NCI-H146 (cell line): ENCODE results near the gene IL1RAPL1.

Source experiments
- DNase-seq: peaks from one replicate; lab custom pipeline; 2025; lab: John Stamatoyannopoulos, UW

The IL1RAPL1 gene

GRCh38 chrX:28586981-28587551, at the start of gene IL1RAPL1:
TSS of gene IL1RAPL1 (plus strand) at chrX:28587446.
- no peak for DNase-seq

DNA sequence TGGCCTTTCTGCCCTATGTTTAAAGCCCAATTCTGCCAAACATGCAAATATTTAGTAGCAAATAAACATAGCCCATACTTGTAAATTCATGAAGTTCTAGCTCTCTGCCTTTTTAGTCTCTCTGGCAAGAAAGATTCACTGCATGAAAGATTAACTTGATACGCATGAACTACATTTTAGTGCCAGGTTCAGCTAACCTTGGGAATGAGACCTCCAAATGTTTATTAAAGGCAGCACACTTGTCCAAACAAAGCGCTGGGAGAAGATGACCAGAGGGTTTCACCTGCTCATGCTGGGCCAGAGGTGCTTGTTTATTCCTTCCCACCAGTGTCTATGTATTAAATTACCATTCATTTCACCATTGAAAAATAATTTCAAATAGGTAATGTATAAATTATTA, 44.5 kb upstream of the IL1RAPL1 start:
- DNase-seq, result no peak

- no peak for DNase-seq
Measured at GRCh38 chrX:28549838-28550237, 37.4 kb upstream of the IL1RAPL1 start.

GRCh38 chrX:28550331-28550872, 36.8 kb upstream of the IL1RAPL1 start:
- DNase-seq, result no peak

GRCh38 chrX:28552322-28552721, 34.9 kb upstream of the IL1RAPL1 start:
- no peak for DNase-seq

- no peak for DNase-seq
Measured at GRCh38 chrX:28552882-28553829, 34.1 kb upstream of the IL1RAPL1 start.

- DNase-seq, result no peak
Measured at GRCh38 chrX:28576117-28576516, 11.1 kb upstream of the IL1RAPL1 start.

DNA sequence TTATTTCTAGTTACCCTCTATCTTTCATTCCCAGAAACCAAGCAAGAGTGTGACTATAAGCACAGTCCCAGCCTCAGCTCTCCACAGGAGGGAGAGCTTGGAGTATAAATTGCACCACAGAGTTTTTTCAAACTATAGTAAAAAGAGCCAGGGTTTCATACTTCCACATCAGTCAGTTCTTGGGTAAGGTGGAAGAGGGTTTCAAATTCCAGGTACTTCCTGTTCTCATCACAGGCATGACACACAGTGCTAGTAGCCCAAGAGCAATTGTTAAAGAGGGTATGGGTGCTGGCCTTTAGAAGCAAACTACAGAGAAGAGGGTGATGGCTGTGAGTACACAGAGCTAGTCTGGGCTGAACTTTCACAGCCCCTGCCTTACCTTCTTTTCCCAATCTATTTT, 5.7 kb upstream of the IL1RAPL1 start:
- DNase-seq, result no peak

DNA sequence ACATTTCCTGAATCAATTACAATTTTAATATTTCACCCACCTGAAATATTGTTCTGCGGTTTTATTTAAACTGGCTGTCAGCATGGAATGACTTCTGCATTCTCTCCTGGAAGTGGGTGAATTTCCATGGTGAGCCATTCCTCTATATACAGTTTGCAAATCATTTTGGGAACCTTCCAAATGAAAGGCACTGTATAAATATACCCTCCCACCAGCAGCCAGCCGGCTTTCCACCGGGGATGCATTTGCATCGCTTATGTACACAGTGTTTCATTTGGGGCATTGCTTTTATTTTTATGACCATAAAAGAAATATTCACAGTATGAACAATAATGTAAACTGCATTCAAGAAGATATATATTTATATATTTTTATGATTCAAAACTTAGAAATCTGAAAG, 4.7 kb upstream of the IL1RAPL1 start:
- DNase-seq, result no peak

DNA sequence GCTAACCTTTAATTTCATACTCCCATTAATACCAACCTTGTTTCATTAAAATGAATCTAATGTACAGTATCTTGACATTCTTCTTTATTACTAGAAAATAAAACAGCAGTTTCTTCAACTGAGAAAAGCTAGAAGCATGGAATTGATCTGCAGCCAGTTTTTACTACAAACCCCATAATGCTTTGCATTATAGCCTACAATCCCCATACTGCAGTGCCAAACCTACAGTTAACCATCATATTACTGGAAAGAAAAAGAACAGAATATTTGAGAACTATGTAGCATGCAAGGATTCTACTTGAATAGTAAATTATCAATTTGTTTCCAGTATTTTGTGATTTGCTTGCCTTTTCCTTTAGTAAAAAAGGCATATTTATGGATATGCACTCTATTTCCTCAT, 3.2 kb upstream of the IL1RAPL1 start:
- DNase-seq, result no peak

DNA sequence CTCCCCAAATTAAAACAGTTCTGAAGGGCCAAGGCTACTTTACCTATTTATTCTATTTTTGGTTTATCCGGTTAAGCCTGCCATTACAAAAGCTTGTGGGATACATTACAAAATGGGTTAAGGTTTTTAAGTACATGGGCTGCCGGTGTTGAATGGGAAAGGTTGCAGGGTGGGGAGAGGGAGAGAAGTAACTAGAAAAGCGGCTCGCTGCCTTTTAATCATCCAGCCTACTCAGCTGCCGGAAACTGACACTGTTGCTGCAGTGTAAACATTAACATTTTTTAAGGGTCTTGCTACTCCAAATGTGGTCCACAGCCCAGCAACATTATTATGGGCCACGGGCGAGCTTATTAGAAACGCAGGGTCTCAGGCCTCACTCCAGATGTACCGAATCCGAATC, 1.5 kb upstream of the IL1RAPL1 start:
- no peak for DNase-seq

DNA sequence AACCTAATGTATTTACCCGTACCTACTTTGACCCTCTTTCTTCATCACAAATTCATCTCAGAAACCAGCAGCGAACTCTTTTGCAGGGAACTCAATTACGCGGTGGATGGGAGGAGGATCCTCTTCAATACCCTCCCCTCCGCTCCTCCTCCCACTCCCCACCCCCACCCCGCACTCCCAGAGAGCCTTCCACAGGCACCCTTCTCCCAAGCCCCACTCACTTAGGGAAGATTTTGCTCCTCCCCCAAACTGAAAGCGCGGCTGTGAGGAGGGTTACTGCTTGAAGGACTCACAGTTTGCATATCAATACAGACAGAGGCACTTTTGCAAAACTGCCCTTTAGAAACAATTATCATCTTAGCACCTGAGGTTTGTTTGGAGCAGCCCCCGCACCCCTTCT, 960 bp upstream of the IL1RAPL1 start:
- no peak for DNase-seq

DNA sequence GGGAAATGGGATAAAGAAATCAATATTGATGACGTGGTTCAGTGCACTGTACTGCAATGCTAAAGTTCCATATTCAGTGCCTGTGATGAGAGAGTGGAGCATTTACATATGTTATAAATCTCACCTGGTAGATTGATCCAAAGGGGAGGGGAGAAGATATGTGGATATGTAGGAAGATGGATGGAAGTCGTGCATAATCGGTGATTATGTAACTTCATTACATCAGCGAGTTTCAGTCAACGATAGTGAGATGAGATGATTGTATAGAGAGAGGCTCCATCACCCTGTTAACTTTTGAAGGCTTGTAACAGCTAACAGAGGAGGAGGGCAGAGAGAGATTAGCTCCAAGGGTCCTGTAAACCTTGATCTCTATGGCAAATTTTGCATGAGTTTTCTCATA, 1.8 kb downstream of the IL1RAPL1 start:
- DNase-seq, result no peak

DNA sequence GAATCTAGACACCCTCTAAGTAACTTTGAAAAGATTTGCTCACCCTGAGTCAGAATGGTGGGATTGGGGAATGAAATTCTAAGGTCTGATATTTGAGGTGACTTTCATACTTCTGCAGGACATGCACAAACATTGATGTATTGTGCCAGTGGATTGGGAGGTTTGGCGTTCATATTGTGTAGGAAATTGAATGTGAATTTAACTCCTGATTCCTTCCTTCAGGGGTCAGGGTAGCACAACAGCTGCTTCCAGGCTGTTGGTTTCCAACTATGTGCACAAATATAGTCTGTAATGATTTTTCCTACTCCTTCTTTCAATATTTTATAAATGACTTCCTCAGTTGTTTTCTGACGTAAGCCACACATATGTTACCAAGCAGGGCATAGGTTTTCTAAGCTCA, 3.1 kb downstream of the IL1RAPL1 start:
- no peak for DNase-seq

DNA sequence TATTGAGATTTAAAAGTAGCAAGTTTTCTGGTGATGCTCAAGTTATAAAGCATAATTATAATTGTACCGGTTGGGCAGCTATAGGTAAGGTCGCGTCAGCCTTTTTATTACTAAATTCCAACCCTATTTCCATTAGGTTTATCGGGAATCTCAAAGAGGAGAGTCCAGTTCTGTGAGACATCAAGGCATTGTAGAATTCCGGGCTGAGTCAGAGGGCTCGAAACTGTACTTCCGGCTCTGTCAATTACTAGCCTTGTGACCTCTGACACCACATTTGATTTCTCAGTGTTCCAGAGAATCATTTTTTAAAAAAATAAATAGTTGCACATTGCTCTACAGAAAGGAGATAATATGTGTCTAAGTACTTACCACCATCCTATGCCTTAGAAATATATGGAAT, 4.3 kb downstream of the IL1RAPL1 start:
- DNase-seq, result no peak

GRCh38 chrX:28595346-28595745, 8.1 kb downstream of the IL1RAPL1 start:
- no peak for DNase-seq

GRCh38 chrX:28599957-28600356, 12.7 kb downstream of the IL1RAPL1 start:
- no peak for DNase-seq

- DNase-seq, result no peak
Measured at GRCh38 chrX:28609003-28609402, 21.8 kb downstream of the IL1RAPL1 start.

DNA sequence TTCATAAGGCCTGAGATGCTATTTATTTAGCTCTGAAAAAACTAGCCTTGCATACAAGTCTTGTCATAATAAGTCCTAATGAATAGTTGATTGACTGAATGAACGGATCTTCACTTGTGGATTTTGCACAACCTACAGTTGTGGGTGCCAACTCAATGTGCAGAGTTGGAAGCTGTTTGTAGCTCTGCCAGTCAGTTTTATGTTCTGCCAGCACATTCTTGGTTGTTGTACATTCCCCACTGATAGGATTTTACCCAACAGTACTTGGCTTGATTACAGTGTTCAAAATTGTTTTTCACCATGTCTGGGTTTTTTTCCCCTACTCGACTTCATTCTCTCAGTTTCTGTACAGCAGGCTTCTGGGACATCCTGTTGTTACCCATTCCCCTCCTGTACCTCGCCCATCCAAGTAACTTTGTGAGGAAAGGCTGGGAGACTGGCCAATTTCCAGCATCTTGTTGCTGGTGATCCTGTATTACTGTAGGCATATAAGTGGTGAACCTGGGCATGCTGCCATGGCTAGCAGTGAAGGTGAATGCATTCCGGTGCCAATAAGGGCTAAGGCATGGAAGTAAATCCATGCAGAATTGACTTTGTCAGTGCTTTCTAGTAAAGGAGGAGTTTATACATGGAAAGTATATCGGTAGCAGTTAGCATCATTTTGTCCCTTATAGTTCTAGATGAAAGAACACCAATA, 22.8 kb downstream of the IL1RAPL1 start:
- no peak for DNase-seq

- DNase-seq, result no peak
Measured at GRCh38 chrX:28610746-28611145, 23.5 kb downstream of the IL1RAPL1 start.

- no peak for DNase-seq
Measured at GRCh38 chrX:28613558-28613957, 26.3 kb downstream of the IL1RAPL1 start.

- no peak for DNase-seq
Measured at GRCh38 chrX:28625223-28625622, 38.0 kb downstream of the IL1RAPL1 start.

DNA sequence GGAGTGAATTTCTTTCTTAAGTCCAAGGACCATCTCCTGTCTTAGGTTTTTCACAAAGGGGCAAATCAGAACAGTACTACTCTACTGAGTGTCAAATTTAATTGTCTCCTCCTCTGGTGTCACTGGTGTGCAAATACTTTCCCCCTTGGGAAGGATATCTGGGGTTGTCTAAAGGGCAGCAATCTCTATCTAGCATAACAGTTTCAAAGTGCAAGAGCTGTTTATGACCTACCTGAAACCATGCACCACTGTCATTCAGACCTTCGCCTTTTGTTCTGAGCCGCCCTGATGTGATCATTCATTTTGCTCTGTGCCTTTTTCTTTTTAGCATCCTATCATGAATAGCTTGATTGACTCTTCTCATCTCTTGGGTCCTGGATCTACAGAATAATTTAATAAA, 39.3 kb downstream of the IL1RAPL1 start:
- no peak for DNase-seq
